Kidney (tissue), 14 donors: ENCODE measurements around the gene ANKRD6. TPM values are rescaled to one million over a fixed set of nuclear protein-coding genes. Genes with fewer than 3 reads are reported as not detected.

Source experiments
- DNase-seq, 5 donors: peaks; one replicate each; pipeline ENCODE4 v3.0.0-alpha.2; 2013 to 2020
- FAIRE-seq: peaks from 2 replicates; lab custom pipeline; 2012; peaks lifted over from hg19 to GRCh38; lab: Jason Lieb, UNC
- H3K27ac ChIP-seq, 2 donors: one replicate each; pipeline ENCODE4 v1.7.0; 2013; ENCODE audit warnings: low read depth in 2 of 2, low read length in 2 of 2, inconsistent platforms in 1 of 2
- H3K27me3 ChIP-seq: one replicate; pipeline ENCODE4 v1.7.1; 2013; ENCODE audit warnings: low read length, inconsistent platforms; ENCODE audit not compliant: control insufficient read depth, insufficient read depth
- H3K36me3 ChIP-seq, 3 donors: one replicate each; pipeline versions ENCODE4 v1.7.0 to v1.7.1; 2013; ENCODE audit warnings: low read length in 3 of 3, control low read depth in 1 of 3, inconsistent platforms in 1 of 3; ENCODE audit not compliant: insufficient read depth in 3 of 3, control insufficient read depth in 2 of 3
- H3K4me1 ChIP-seq, 3 donors: one replicate each; pipeline versions ENCODE4 v1.7.0 to v1.7.1; 2013; ENCODE audit warnings: low read length in 3 of 3, inconsistent platforms in 1 of 3, low read depth in 1 of 3; ENCODE audit not compliant: control insufficient read depth in 2 of 3, insufficient read depth in 2 of 3
- H3K4me3 ChIP-seq, 3 donors: one replicate each; pipeline versions ENCODE4 v1.7.0 to v1.8.1; 2013; ENCODE audit warnings: low read length in 3 of 3, control low read depth in 1 of 3, inconsistent platforms in 1 of 3
- H3K9ac ChIP-seq, 3 donors: one replicate each; pipeline versions ENCODE4 v1.7.0 to v1.7.1; 2013; ENCODE audit warnings: low read length in 3 of 3, control low read depth in 1 of 3, inconsistent platforms in 1 of 3
- H3K9me3 ChIP-seq, 3 donors: one replicate each; pipeline versions ENCODE4 v1.7.0 to v1.7.1; 2013; ENCODE audit warnings: low read length in 3 of 3, control low read depth in 1 of 3, inconsistent platforms in 1 of 3; ENCODE audit not compliant: control insufficient read depth in 2 of 3, insufficient read depth in 1 of 3
- intact Hi-C: fragments of 100-400 bp; cut with DNase I; formaldehyde crosslinking; loops from one replicate; pipeline ENCODE4 v1.11.1; 2022
- polyA plus RNA-seq: library from polyadenylated mRNA; stranded (reverse); fragments of 350-450 nt; fragmentation: Illumina TruSeq; extraction: RNeasy Lipid Tissue Mini Kit (QIAGEN cat#74804); gene quantifications from one replicate; pipeline ENCODE4 v1.2.3, GENCODE V29; 2014; ENCODE audit warnings: low read depth, low replicate concordance; ENCODE audit not compliant: insufficient read depth
- total RNA-seq: library from RNA; stranded (reverse); fragmentation: NEBNext Ultra II Directional; extraction: Animal tissue kit (Norgen Biotek cat#: 25700); gene quantifications from one replicate; pipeline ENCODE4 v1.2.1, GENCODE V29; 2021
- TF ChIP-seq, protein P1 (sequence below): IDR thresholded peaks from 3 replicates; pipeline ENCODE4 v1.5.1; 2012; ENCODE audit warnings: mild to moderate bottlenecking, moderate library complexity, borderline replicate concordance; ENCODE audit not compliant: insufficient read depth; ENCODE audit errors: extremely low read depth
- donor health status: control.
- donor health status: control.
- donor health status: control.
- donor health status: control.
- donor health status: control.
- donor health status: DM: yes; HTN: yes; CAD: no.
- donor health status: Normal renal cell carcinoma (clear cell type).

ANKRD6 gene
- total and polyA plus RNA-seq, 2 donors from 2014 or later = 10.3 to 29.5 TPM

GRCh38 chr6:89555031-89555430 is 122.1 kb downstream of the ANKRD6 start:
- Histone ChIP-seq H3K4me3 (no peak overlapping the region), H3K27ac (no peak overlapping the region), H3K4me1 (no peaks in the 10 kb centered on the region), H3K9me3 (no peaks in the 10 kb centered on the region), H3K36me3 (no peaks in the 10 kb centered on the region), H3K9ac (no peak overlapping the region), H3K27me3 (no peaks in the 10 kb centered on the region)
- FAIRE-seq (no peak), DNase-seq (no peak)
- intact Hi-C loops = no loop called here
- TF ChIP-seq, protein P1, sequence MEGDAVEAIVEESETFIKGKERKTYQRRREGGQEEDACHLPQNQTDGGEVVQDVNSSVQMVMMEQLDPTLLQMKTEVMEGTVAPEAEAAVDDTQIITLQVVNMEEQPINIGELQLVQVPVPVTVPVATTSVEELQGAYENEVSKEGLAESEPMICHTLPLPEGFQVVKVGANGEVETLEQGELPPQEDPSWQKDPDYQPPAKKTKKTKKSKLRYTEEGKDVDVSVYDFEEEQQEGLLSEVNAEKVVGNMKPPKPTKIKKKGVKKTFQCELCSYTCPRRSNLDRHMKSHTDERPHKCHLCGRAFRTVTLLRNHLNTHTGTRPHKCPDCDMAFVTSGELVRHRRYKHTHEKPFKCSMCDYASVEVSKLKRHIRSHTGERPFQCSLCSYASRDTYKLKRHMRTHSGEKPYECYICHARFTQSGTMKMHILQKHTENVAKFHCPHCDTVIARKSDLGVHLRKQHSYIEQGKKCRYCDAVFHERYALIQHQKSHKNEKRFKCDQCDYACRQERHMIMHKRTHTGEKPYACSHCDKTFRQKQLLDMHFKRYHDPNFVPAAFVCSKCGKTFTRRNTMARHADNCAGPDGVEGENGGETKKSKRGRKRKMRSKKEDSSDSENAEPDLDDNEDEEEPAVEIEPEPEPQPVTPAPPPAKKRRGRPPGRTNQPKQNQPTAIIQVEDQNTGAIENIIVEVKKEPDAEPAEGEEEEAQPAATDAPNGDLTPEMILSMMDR = no peak

GRCh38 chr6:89555806-89556205 is 122.9 kb downstream of the ANKRD6 start:
- DNase-seq (peak in 1 of 5 donors; percentile 47), FAIRE-seq (no peak)
- no peaks in the 10 kb centered on the region for H3K9me3 ChIP-seq
- no peaks in the 10 kb centered on the region for H3K36me3 ChIP-seq
- no peaks in the 10 kb centered on the region for H3K4me1 ChIP-seq
- H3K9ac ChIP-seq = no peak overlapping the region
- intact Hi-C loops = no loop called here
- H3K4me3 ChIP-seq = no peak overlapping the region
- H3K27me3 ChIP-seq = no peaks in the 10 kb centered on the region
- H3K27ac ChIP-seq = no peak overlapping the region
- TF ChIP-seq, protein P1 = no peak

GRCh38 chr6:89559487-89559886 is 126.5 kb downstream of the ANKRD6 start:
- TF ChIP-seq, protein P1 = no peak
- Histone ChIP-seq H3K4me3 (no peak overlapping the region), H3K9ac (no peak overlapping the region), H3K36me3 (no peaks in the 10 kb centered on the region), H3K27me3 (no peaks in the 10 kb centered on the region), H3K4me1 (no peaks in the 10 kb centered on the region), H3K9me3 (no peaks in the 10 kb centered on the region), H3K27ac (no peak overlapping the region)
- FAIRE-seq (no peak), DNase-seq (no peak)
- intact Hi-C loops = no loop called here
